Liver (tissue), 3 donors: ENCODE results near the gene MTHFD1.

ENCODE experiments used
- EGR1 ChIP-seq, 2 donors: IDR thresholded peaks; 2 replicates each; pipeline ENCODE4 v1.6.1; 2016 to 2018; ENCODE audit warnings: antibody characterized with exemption in 2 of 2, low read depth in 2 of 2
- FOXA1 ChIP-seq: IDR thresholded peaks from 2 replicates; pipeline ENCODE4 v1.6.1; 2016; ENCODE audit warnings: antibody characterized with exemption
- HNF4G ChIP-seq: IDR thresholded peaks from 2 replicates; pipeline ENCODE4 v1.6.1; 2016; ENCODE audit warnings: antibody characterized with exemption
- JUND ChIP-seq, 2 donors: IDR thresholded peaks; 2 replicates each; pipeline ENCODE4 v1.6.1; 2016; ENCODE audit warnings: antibody characterized with exemption in 2 of 2
- RAD21 ChIP-seq, 2 donors: IDR thresholded peaks; 2 replicates each; pipeline ENCODE4 v1.6.1; 2016; ENCODE audit warnings: antibody characterized with exemption in 2 of 2, mild to moderate bottlenecking in 2 of 2
- RXRA ChIP-seq, 2 donors: IDR thresholded peaks; 2 replicates each; pipeline ENCODE4 v1.6.1; 2017 to 2018; ENCODE audit warnings: antibody characterized with exemption in 2 of 2, mild to moderate bottlenecking in 1 of 2
- SP1 ChIP-seq: IDR thresholded peaks from 2 replicates; pipeline ENCODE4 v1.6.1; 2018; ENCODE audit warnings: antibody characterized with exemption, mild to moderate bottlenecking
- TAF1 ChIP-seq: conservative IDR thresholded peaks from 2 replicates; pipeline ENCODE4 v1.6.1; 2016; ENCODE audit warnings: antibody characterized with exemption, mild to moderate bottlenecking
- YY1 ChIP-seq: IDR thresholded peaks from 2 replicates; pipeline ENCODE4 v1.6.1; 2016; ENCODE audit warnings: antibody characterized with exemption, mild to moderate bottlenecking
- TF ChIP-seq, protein P1 (sequence below): fragments of 150-350 bp; IDR thresholded peaks from 2 replicates; pipeline ENCODE4 v1.5.1; 2017; ENCODE audit warnings: improper control_type of control experiment, low read depth, low read length; ENCODE audit not compliant: missing input control
- TF ChIP-seq, protein P2 (sequence below): IDR thresholded peaks from 2 replicates; pipeline ENCODE4 v1.6.1; 2016; ENCODE audit warnings: antibody characterized with exemption, mild to moderate bottlenecking
- TF ChIP-seq, protein P3 (sequence below): IDR thresholded peaks from 2 replicates; pipeline ENCODE4 v1.6.1; 2016; ENCODE audit warnings: antibody characterized with exemption
- TF ChIP-seq, protein P4 (sequence below): IDR thresholded peaks from 2 replicates; pipeline ENCODE4 v1.6.1; 2016; ENCODE audit warnings: antibody characterized with exemption
- donor health status: healthy.
- donor health status: healthy.

DNA sequence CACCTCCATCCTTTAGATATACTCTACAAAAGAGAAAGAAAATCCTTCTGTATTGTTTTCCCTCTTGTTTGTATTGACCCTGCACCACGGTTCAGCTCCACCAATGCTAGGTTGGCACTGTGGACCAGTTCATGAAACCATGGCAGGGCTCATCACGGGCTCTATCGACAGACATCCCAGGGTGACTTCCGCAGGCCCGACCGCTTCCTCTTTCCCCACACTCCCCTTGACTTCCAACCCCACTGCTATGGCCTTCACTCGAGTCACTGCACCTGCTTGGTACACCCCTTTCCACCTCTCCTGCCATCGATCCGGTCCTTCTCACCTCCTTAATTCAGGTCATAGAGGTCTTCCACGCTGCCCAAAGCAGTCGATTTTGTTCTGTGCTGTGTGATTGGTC is 56.0 kb downstream of the MTHFD1 start:
- TF ChIP-seq, protein P1, sequence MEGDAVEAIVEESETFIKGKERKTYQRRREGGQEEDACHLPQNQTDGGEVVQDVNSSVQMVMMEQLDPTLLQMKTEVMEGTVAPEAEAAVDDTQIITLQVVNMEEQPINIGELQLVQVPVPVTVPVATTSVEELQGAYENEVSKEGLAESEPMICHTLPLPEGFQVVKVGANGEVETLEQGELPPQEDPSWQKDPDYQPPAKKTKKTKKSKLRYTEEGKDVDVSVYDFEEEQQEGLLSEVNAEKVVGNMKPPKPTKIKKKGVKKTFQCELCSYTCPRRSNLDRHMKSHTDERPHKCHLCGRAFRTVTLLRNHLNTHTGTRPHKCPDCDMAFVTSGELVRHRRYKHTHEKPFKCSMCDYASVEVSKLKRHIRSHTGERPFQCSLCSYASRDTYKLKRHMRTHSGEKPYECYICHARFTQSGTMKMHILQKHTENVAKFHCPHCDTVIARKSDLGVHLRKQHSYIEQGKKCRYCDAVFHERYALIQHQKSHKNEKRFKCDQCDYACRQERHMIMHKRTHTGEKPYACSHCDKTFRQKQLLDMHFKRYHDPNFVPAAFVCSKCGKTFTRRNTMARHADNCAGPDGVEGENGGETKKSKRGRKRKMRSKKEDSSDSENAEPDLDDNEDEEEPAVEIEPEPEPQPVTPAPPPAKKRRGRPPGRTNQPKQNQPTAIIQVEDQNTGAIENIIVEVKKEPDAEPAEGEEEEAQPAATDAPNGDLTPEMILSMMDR = no peak
- TF ChIP-seq YY1 (no peak), SP1 (no peak), EGR1 (IDR thresholded peaks at IDR 0.05; ENCODE audit: low read depth in 2 of 2) (no peak), TAF1 (no peak), RAD21 (IDR thresholded peaks at IDR 0.05) (no peak), FOXA1 (no peak), HNF4G (no peak), RXRA (IDR thresholded peaks at IDR 0.05) (no peak), JUND (IDR thresholded peaks at IDR 0.05) (no peak)
- TF ChIP-seq, protein P2, sequence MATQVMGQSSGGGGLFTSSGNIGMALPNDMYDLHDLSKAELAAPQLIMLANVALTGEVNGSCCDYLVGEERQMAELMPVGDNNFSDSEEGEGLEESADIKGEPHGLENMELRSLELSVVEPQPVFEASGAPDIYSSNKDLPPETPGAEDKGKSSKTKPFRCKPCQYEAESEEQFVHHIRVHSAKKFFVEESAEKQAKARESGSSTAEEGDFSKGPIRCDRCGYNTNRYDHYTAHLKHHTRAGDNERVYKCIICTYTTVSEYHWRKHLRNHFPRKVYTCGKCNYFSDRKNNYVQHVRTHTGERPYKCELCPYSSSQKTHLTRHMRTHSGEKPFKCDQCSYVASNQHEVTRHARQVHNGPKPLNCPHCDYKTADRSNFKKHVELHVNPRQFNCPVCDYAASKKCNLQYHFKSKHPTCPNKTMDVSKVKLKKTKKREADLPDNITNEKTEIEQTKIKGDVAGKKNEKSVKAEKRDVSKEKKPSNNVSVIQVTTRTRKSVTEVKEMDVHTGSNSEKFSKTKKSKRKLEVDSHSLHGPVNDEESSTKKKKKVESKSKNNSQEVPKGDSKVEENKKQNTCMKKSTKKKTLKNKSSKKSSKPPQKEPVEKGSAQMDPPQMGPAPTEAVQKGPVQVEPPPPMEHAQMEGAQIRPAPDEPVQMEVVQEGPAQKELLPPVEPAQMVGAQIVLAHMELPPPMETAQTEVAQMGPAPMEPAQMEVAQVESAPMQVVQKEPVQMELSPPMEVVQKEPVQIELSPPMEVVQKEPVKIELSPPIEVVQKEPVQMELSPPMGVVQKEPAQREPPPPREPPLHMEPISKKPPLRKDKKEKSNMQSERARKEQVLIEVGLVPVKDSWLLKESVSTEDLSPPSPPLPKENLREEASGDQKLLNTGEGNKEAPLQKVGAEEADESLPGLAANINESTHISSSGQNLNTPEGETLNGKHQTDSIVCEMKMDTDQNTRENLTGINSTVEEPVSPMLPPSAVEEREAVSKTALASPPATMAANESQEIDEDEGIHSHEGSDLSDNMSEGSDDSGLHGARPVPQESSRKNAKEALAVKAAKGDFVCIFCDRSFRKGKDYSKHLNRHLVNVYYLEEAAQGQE = no peak
- TF ChIP-seq, protein P3, sequence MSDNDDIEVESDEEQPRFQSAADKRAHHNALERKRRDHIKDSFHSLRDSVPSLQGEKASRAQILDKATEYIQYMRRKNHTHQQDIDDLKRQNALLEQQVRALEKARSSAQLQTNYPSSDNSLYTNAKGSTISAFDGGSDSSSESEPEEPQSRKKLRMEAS = no peak
- TF ChIP-seq, protein P4, sequence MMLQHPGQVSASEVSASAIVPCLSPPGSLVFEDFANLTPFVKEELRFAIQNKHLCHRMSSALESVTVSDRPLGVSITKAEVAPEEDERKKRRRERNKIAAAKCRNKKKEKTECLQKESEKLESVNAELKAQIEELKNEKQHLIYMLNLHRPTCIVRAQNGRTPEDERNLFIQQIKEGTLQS = no peak
